Loucy (cell line): ENCODE results near the gene TRABD2B.

ENCODE experiments used
- CTCF ChIP-seq: fragments of 200-600 bp; sonication (generic); conservative IDR thresholded peaks from 2 replicates; pipeline ENCODE4 v1.5.1; 2014; ENCODE audit warnings: mild to moderate bottlenecking, antibody characterized with exemption, low read length
- EZH2phosphoT487 ChIP-seq: fragments of 200-600 bp; IDR thresholded peaks from 2 replicates; pipeline ENCODE4 v1.6.1; 2018; ENCODE audit warnings: antibody characterized with exemption, mild to moderate bottlenecking, moderate library complexity, borderline replicate concordance

- TF ChIP-seq EZH2phosphoT487: no peak
- no peak for TF ChIP-seq CTCF
Observed at GRCh38 chr1:47927165-47927564, 70.0 kb downstream of the TRABD2B start.
